GM12878 (cell line): ENCODE results near the gene CCL4. TPM values are rescaled to one million over a fixed set of nuclear protein-coding genes. Genes with fewer than 3 reads are reported as not detected.

Experiments
- ATF2 ChIP-seq: IDR thresholded peaks from 2 replicates; pipeline ENCODE4 v1.6.1; 2012; ENCODE audit warnings: low read length, inconsistent platforms
- BCL11A ChIP-seq: IDR thresholded peaks from 2 replicates; pipeline ENCODE4 v1.6.1; 2011; ENCODE audit warnings: low read depth, low read length
- E4F1 ChIP-seq: fragments of 450-650 bp; IDR thresholded peaks from 2 replicates; pipeline ENCODE4 v1.6.1; 2018; ENCODE audit warnings: borderline replicate concordance, mild to moderate bottlenecking; ENCODE audit not compliant: partially characterized antibody
- POLR2AphosphoS5 ChIP-seq: IDR thresholded peaks from 2 replicates; pipeline ENCODE4 v1.6.1; 2011; ENCODE audit warnings: mild to moderate bottlenecking, low read length, inconsistent platforms
- SPI1 ChIP-seq: IDR thresholded peaks from 2 replicates; pipeline ENCODE4 v1.6.1; 2011; ENCODE audit warnings: low read depth, mild to moderate bottlenecking, low read length, moderate library complexity, borderline replicate concordance; ENCODE audit not compliant: insufficient read depth
- YBX1 ChIP-seq: fragments of 450-650 bp; IDR thresholded peaks from 2 replicates; pipeline ENCODE4 v1.6.1; 2016; ENCODE audit warnings: antibody characterized with exemption
- ZNF384 ChIP-seq: IDR thresholded peaks from 2 replicates; pipeline ENCODE4 v1.6.1; 2012; ENCODE audit warnings: low read depth, mild to moderate bottlenecking, low read length, improper control_type of control experiment, borderline replicate concordance
- polyA plus RNA-seq, 11 experiments: library from polyadenylated mRNA; depleted of rRNA in 4 of 11; unstranded in 6 of 11; stranded (reverse) in 5 of 11; fragments of >200 nt; fragmentation: Nextera tagmentation in 4 of 11; fragmentation: Illumina TruSeq in 1 of 11; extraction: Ambion mirVana in 4 of 11; extraction: Trizol in 1 of 11; gene quantifications; 1 replicate in 1 of 11; 2 replicates in 10 of 11; pipeline versions ENCODE4 v1.2.1 to v1.2.3, GENCODE V29; 2011 to 2016; ENCODE audit warnings: inconsistent platforms in 2 of 11, missing spikeins in 2 of 11, low read depth in 1 of 11
- total RNA-seq, 4 experiments: library from RNA; depleted of rRNA in 3 of 4; stranded (reverse); fragments of >200 nt in 3 of 4; fragmentation: Illumina TruSeq in 1 of 4; extraction: Trizol in 1 of 4; gene quantifications; 2 replicates each; pipeline versions ENCODE4 v1.2.1 to v1.2.3, GENCODE V29; 2013 to 2021

CCL4 gene
- total and polyA plus RNA-seq, 10 of the 15 experiments (the other 5 are each of a cell fraction or from before 2014, with no cell fraction given), result 18.7 to 741 (median 79.4) TPM

- peak; percentile 98 for TF ChIP-seq ATF2
- TF ChIP-seq SPI1, result peak; percentile 83
- peak; percentile 95 for TF ChIP-seq BCL11A
- no peak for TF ChIP-seq YBX1
- no peak for TF ChIP-seq ZNF384
- no peak for TF ChIP-seq E4F1
- TF ChIP-seq POLR2AphosphoS5, result peak; percentile 97
Observed at GRCh38 chr17:36089888-36090836, 13.5 kb upstream of the CCL4 start, which contains the start of gene CCL3 (continued).
